ENCODE results near the gene IGF1R.

Gene IGF1R

GRCh38 chr15:98727115-98728040 is 79.0 kb downstream of the IGF1R start:
- DNase-seq (ENCODE audit: low spot score), result peak; percentile 50

- DNase-seq (ENCODE audit: low spot score), result no peak
Measured at GRCh38 chr15:98728082-98728810, 79.9 kb downstream of the IGF1R start.

DNA sequence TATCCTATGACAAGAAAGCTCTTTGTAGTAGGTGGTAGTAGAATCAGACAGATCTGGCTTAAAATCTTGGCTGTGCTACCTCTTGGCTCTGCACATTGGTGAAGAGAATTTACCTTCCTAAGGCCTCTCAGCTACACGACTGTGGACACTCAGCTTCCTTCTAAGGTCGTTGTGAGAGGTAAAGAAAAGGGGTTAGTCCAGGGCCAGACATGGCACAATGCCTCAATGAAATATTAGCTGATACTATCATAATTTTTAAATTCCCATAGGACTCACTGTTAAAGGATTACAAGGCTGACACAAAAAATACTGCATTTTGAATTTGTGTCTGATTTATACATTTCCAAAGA is 80.4 kb downstream of the IGF1R start:
- no peak for DNase-seq (ENCODE audit: low spot score)

DNA sequence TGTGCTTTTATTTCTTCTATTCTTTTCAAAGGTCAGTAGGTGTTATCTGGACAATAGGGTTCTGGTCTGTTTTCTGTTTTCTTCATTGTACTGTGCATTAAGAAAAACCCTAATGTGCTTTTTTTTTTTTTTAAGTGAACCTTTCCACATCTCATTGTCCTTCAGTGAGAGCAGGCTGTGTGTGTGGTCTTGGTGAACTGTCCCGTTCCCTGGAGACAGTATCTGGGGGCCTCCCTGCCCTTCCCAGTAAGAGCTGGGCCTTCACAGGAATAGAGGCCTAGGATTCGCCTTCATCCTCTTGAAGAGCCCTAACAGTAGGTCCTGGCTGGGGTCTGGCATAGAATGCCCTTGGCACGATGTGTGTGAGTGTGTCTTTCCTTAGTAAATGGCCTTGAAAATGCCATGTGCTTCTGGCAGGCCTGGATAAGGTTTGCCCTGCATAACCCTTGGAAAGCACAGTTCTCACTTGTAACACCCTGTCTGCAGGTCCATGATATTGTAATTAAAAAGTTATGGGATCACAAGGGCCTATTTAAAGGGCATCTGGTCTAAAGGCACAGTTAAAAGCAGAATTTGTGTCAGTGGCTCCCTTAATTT is 81.2 kb downstream of the IGF1R start:
- no peak for DNase-seq (ENCODE audit: low spot score)

GRCh38 chr15:98730860-98731711 is 82.7 kb downstream of the IGF1R start:
- no peak for DNase-seq (ENCODE audit: low spot score)

DNA sequence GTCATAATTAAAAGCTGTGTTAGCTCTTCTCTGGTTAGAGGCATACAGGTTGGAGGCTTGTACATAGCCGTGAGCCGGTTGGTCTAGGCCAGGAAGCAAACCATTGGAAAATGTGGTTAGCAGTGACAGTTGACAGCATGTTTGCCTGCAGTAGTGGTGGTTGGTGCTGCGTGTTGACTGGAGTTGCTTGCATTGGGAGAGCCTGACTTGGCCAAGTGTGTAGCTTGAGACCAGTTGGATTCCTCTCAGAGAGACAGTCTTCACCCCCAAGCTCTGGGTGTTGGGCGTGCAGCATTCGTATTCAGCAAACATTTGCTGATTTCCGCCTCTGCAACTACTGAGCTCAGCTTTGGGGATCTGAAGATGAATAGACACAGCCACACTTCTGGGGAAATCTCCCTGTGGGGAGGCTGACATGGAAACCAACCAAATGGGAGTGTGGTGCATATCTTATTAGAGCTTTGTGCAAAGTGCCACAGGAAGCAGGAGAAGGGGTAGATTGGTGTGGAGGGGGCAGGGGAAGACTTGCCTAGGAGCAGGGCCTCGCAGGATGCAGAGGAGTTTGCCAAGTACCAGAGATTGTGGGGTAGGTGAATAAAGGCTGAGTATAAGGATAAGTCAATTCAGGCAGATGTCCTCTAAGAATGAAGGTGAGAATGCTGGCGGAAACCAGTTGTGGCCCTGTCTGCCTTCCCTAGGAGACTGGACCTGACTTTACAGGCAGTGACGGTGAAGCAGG is 83.5 kb downstream of the IGF1R start:
- no peak for DNase-seq (ENCODE audit: low spot score)

DNA sequence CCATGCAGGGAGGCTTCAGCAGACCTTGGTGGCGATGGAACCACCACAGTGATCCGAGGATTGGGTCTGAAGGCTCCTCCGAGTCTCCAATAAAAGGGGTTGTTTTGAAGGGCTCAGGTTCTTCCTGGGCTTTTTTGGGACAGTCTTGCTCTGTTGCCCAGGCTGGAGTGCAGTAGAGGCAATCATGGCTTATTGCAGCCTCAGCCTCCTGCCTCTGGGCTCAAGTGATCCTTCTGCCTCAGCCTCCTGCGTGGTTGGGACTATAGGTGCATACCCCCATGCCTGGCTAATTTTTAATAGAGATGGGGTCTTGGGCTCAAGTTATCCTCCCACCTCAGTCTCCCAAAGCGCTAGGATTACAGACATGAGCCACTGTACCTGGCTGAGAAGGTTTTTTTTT is 84.8 kb downstream of the IGF1R start:
- no peak for DNase-seq (ENCODE audit: low spot score)

DNA sequence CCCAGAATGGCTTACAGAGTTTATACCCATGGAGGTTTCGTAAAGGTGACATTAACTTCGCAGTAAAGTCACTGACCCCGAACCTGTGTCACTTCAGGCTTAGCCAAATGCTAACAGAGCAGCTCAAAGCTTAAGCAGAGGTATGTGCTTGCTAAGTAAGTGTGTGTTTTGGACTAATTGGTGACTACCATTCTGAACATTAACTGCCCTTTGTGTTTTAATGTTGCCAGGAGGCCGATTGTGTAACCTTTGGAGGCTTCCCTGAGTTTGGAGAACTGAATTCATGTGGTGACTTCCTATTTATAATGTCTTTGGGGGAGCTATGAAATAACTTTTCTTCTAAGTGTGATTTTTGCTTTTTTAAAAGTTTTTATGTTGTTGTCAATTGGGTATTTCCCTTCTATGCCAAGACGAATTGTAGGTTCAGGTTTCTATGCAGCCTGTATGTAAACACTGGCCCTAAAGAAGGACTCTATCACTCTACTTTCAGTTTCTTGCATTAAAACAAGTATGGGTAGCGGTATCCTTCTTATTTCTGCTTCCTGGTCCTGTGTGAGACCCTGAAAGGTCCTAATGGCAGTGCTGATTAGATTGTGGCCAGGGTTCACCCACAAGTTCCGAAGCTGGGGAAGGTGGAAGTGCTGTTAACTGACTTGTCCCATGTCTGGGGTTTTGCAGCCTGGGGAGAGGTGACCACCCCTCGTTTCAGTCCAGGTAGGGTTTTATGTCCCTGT is 86.3 kb downstream of the IGF1R start:
- DNase-seq (ENCODE audit: low spot score), result no peak

- no peak for DNase-seq (ENCODE audit: low spot score)
Measured at GRCh38 chr15:98735304-98735703, 87.0 kb downstream of the IGF1R start.

GRCh38 chr15:98735895-98736617 is 87.7 kb downstream of the IGF1R start:
- no peak for DNase-seq (ENCODE audit: low spot score)

DNA sequence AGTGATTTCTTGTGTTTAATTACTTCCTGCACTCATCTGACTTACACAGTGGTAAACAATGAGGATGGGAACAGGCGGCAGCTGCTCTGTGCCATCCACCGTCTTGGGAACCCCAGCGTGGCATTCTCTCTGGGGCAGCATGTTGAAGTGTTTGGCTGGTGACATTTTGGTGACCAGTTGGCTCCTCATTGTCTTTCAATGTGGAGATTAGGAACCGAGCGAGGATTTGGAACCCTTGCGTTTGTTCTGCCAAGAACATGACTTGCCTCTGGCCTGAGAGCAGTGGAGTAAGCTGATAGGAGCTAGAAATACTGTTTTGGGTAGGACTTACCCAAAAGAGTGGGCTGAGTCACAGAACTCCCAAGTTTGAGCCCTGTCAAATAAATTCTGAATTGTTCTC is 88.8 kb downstream of the IGF1R start:
- DNase-seq (ENCODE audit: low spot score), result no peak

DNA sequence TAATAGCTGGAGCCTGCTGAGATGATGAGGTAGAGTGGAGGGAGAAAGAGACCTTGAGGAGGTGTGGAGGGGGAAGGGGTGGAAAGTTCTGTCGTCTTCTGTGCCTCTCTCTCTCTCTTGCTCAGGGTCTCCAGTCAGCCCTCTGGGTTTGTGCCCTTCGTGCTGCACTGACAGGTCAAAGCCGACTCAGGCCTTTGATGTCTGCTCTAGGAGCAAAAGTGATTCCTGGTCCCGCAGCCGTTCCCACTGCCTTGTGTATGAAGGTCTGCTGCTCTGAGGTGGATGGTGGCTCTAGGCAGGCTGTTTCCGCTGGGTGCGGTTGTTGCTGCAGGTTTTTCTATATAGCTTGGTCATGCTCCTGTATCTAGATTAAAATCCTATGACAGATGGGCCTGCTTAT is 89.4 kb downstream of the IGF1R start:
- no peak for DNase-seq (ENCODE audit: low spot score)

- no peak for DNase-seq (ENCODE audit: low spot score)
Measured at GRCh38 chr15:98738689-98739401, 90.5 kb downstream of the IGF1R start.

DNA sequence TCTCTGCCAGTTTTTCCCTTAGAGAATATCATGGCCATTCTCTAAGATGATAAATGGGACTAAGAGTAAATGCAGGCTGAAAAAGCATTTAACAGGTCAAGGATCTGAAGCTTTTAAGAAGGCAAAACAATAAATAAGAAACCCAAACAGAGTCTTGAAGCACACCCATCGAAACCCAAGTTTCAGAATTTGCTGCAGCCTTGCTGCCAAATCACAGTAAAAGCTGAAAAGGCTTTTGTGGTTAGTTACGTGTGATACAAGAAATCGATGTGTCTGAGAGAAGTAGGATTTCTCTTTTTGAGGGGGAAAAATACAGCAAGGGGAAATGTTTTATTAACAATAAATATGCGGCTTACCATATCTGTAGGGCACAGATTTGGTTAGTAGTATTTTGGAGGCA is 92.0 kb downstream of the IGF1R start:
- DNase-seq (ENCODE audit: low spot score), result no peak

DNA sequence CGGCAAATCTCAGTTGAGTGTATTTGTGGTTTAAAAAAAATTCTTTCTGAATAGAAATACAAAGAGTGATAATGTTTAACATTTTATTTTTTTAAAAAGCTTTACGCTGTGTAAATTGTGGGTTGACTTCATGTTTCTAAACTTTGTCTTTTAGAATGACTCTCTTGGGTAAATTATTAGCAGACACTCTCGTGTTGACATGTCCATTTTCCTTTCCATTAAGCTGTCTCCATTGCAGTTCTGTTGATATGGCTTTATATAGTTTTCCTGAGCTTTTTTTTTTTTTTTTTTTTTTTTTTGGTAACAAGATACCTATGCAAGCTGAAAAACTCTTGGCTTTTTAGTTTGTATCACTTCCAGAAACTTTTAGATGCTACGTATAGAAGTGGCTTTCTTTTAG is 92.6 kb downstream of the IGF1R start:
- DNase-seq (ENCODE audit: low spot score), result no peak

DNA sequence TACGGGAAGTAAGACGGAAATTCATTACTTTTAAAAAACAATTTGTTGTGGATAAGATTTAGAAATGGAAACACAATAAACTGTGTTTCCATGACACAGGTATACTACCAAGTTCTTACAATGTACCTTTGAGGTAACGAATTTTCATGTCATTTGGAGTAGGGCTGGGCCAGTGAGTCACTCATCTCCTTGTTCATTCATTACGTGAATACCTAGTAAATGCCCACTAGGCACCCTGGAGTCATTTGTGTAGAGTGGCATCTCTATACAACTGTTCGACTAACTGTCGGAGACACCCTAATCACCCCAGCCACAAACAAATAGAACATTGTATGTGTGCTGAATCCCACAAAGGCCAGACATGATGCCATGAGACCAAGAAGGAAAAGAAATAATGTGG is 94.8 kb downstream of the IGF1R start:
- DNase-seq (ENCODE audit: low spot score), result no peak

DNA sequence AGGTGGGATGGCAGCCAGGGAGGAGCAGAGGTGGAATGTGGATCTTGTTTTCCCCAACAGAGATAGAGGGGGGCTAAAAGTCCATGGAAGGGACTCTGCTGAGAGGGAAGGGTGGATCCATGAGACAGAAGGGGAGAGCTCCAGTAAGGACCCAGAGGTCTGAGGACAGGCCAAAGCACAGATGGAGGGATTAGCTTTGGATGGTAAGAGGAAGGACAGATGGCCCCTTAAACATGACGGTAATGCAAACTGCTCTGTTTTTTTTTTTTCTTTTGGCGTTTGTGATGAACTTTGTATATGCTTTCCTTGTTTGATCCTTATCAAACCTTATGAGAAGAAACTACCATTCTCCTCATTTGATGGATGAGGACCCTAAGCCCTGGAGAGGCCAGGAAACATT is 96.2 kb downstream of the IGF1R start:
- no peak for DNase-seq (ENCODE audit: low spot score)

DNA sequence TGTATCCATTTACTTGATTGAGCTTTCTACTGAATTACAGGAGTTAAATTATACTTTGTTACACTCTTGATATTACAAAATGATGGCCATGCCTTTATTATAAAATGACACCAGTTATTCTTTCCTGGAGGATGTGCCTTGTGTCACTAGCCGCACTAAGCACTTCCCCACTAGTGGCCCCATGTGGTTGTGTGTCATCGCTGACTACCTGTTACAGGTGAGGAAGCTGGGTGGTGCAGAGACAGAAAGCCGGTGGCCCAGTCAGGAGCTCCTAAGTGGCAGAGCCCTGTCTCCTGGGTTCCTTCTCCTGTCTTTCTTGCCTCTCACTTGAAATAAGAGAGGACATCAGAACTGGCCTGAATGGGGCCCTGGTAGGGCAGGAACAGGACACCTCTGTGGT is 96.8 kb downstream of the IGF1R start:
- no peak for DNase-seq (ENCODE audit: low spot score)

DNA sequence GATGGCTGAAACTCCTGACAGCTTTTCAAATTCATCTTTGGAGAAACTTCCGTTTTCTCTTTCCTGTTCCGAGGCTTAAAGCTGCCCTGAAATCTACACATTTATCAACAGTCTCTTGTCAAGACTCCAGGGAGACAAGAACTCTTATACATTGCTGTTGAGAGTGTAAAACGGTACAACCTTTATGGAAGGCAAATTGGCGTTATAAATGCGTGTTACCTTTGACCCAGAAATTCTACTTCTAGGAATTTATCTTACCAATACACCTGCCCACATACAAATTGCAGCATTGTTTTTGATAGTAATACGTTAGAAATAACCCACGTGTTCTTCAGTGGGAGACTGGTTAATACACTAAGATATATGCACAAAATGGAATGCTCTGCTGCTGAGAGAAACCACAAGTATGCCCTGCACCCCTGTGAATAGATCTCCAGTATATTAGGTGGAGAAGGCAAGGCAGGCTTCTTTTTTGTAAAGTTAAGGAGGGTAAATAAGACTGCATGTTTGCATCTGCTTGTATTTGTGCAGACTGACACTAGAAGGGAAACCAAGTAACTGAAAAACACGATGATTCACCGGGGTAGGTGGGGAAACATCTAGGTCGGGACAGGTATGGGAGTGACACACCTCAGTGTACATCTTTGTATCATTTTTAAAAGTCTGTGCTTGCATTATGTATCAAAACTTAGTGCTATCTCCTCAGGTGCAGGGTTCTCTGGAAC is 97.5 kb downstream of the IGF1R start:
- no peak for DNase-seq (ENCODE audit: low spot score)

All from D341Med (cell line).